NCI-H1092 (cell line): ENCODE measurements around the gene ERRFI1.
"Not testable (repeated sequence)": the region's sequence is repeated elsewhere in the genome, so short reads cannot be mapped to it uniquely, and the experiment has no call there.

Experiments used
- DNase-seq: peaks from one replicate; lab custom pipeline; 2025; lab: John Stamatoyannopoulos, UW

Gene ERRFI1, protein sequence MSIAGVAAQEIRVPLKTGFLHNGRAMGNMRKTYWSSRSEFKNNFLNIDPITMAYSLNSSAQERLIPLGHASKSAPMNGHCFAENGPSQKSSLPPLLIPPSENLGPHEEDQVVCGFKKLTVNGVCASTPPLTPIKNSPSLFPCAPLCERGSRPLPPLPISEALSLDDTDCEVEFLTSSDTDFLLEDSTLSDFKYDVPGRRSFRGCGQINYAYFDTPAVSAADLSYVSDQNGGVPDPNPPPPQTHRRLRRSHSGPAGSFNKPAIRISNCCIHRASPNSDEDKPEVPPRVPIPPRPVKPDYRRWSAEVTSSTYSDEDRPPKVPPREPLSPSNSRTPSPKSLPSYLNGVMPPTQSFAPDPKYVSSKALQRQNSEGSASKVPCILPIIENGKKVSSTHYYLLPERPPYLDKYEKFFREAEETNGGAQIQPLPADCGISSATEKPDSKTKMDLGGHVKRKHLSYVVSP

DNA sequence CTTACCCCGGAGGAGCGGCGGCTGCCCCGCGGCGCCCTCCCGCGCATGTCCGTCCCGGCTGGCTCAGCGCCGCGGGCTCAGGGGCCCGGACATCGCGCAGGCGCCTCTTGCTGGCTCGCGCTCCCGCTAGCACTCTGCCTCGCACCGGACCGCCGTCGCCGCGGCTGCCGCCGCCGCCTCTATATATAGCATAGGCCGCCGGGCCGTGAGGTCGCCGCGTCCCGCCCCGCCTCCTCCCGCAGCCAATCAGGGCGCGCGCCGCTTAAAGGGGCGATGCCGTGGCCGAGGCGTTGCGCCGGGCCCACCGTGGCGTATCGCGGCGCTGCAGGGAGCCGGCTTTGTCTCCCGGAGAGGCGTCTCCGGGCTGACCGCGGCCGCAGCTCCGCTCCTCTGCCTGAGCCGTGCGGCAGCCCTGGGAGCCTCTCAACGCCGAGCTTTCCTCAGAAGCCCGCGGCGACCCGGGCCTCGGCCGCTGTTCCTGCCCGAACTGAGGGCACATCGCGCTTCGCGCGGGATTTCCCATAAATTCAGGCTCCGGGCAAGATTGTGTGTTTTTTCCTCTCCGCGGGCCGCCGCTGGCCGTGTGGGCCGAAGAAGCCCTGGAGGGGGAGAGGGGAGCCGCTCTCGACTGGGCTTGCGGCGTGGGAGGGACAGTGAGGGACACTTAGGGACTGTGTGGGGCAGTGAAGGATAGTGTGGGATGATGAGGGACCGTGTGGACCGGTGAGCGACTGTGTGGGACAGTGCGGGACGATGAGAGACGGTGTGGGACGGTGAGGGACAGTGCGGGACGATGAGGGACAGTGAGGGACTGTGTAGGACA, at the start of gene ERRFI1:
ERRFI1 (minus strand) TSS at position 157 of the 823 bp plus-strand sequence. CDS start 10,690 bp downstream, outside the sequence.
- peak; percentile 91 for DNase-seq

DNA sequence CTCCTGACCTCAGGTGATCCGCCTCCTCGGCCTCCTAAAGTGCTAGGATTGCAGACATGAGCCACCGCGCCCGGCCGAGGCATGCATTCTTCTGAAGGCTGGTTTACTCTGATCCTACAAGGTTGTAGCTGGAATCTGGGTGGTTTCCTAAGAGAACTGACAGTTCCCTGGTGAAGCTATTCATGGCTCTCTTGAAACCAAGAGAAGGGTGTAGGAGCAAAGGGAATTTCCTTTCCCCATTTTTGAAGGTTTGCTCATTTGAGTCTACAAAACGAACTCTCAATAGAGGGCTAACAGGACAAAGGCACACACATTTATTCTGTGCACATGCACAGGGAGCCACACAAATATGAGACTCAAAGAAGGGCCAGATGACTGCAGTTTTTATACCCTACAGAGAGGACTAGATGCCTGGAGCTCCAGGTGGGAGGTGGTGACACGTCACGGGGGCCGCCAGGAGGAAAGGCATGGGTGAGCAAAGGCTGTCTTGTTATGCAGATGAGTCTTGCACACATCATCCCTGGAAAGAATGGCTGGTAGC, 49.5 kb upstream of the ERRFI1 start:
- DNase-seq = no peak

DNA sequence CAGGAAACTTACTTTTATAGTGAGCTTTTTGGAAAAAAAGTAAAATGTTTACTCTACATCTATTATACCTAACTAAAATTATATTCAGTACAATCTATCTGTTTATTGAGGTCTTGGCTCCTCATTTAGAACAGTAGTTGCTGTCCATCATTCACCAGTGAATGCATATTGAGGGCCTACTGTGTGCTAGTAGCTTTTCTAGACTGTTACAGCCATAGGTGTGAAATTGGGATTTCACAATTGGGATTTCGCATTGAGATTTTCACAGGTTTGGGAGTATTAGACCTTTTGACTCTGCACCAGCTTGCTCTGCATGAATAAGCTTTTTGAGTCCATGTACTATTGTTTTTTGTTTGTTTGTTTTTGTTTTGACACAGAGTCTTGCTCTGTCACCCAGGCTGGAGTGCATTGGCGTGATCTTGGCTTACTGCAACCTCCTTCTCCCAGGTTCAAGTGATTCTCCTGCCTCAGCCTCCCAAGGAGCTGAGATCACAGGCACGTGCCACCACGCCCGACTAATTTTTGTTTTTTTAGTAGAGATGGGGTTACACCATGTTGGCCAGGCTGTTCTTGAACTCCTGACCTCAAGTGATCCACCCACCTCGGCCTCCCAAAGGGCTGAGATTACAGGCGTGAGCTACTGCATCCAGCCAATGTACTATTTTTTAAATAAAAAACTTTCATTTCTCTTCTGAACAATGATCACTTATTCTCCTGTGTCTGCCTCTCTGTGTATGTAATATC, 47.2 kb upstream of the ERRFI1 start:
- DNase-seq = no peak

DNA sequence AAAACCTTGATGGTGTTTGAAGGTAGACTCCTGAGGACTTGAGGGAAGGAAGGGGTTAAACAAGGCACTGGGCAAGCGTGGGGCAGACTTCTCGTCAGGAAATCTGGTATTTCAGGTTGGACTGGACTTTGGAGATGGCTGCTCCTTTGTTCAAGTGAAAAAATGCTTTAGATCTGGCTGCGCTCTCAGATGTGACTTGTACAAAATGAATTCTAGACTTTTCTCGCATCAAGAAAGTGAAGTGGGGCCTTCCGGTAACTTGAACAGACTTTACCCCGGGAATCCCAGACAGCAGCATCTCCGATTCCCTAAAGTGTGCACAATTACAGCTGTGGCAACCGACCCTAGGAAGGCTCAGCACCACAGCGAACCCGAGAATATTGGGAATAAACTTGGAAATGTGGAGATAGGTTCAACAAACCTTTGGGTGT, 44.3 kb upstream of the ERRFI1 start:
- DNase-seq = no peak

DNA sequence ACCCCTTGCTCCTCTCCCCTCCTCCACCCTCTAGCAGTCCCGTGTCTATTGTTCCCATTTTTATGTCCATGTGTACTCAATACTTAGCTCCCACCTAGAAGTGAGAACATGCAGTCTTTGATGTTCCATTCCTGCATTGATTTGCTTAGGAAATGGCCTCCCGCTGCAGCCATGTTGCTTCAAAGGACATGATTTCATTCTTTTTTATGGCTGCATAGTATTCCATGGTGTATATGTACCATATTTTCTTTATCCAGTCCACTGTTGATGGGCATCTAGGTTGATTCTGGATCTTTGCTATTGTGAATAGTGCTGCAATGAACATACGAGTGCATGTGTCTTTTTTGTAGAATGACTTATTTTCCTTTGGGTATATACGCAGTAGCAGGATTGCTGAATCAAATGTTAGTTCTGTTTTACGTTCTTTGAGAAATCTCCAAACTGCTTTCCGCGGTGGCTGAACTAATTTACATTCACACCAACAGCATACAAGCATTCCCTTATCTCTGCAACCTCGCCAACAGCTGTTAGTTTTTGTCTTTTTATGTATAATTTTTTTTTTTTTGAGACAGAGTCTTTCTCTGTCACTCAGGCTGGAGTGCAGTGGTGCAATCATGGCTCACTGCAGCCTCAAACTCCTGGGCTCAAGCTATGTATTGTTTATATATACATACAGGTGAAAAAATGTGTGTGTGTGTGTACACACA, 43.7 kb upstream of the ERRFI1 start:
- DNase-seq = not testable (repeated sequence)

DNA sequence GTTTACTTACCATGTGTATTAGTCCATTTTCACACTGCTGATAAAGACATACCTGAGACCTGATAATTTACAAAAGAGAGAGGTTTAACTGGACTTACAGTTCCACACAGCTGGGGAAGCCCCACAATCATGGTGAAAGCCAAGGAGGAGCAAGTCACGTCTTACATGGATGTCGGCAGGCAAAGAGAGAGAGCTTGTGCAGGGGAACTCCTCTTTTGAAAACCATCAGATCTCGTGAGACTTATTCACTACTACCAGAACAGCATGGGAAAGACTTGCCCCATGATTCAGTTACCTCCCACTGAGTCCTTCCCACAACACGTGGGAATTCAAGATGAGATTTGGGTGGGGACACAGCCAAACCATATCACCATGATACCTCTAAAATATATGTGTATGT, 39.3 kb upstream of the ERRFI1 start:
- no peak for DNase-seq

DNA sequence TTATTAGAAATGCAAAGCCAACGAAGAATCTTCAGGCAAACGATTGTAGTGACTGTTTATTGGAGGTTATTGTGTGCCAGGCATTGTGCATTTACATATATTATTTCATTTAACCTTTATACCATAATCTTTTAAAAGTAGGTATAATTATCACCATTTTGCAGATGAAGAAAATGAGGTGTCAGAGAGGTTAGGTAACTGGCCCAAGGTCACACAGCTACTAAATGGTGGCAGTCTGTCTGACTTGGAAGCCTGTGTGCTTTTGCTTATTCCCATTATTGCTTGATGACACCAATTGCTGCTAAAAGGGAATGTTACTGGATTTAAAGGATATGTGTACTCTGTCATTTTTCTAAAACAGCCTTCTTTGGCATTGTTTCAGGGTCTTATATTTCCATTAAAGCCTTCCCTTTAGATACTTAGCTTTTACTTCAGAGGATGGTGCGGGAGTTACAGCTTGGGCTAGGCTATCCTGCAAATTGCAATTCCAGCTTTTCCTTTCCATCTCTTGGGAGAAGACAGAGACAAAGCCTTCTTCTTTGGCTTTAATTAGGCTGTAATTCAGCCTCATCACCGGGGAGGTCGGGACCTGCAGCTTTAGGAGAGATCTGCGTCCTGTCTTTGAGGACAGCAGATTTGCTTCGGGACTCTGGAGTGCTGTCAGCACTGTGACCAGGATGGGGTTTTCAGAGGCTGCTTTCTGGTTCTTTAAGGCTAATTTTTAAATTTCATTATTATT, 37.4 kb upstream of the ERRFI1 start:
- no peak for DNase-seq

DNA sequence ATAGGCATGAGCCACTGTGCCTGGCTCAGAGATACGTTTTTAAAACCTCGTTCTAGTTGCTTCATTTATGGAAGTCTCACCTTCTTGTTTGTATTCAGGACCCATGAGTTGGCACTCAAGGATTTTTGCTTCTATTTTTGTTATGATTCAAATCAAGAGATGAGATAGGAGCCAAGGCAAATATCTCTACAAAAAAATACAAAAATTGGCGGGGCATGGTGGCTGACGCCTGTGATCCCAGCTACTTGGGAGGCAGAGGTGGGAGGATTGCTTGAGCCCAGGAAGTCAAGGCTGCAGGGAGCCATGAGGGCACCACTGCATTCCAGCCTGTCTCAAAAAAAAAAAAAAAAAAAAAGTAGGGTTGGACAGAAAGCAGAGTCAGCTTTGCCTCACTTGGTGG, 36.8 kb upstream of the ERRFI1 start:
- no peak for DNase-seq

DNA sequence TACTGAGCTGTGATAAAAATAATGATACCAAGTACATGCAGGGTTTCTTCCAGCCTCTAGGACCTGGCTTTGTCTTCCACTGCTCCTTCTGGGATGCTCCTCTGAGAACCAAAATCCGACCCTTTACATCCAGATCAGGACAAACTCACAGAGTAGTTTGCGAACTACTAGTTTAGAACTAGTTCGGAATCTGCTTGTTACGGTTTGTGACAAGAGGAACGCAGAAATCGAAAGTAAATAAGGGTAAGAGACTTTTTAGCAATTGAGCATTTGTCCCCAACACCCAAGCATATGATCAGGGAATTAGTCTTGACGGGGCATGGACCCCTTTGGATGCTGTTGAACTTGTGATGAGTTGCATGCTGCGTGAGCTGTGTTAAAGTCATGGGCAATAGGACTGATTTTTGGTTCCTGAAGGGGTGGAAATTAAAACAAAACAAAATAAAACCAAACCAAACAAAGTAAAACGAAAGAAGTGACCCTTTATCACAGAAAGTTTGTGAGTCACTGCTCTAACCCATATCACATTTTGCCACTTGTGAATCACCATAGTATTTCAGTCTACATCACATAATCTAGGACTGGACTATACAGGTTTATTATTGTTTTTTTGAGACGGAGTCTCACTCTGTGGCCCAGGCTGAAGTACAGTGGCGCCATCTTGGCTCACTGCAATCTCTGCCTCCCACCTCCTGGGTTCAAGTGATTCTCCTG, 35.7 kb upstream of the ERRFI1 start:
- no peak for DNase-seq

DNA sequence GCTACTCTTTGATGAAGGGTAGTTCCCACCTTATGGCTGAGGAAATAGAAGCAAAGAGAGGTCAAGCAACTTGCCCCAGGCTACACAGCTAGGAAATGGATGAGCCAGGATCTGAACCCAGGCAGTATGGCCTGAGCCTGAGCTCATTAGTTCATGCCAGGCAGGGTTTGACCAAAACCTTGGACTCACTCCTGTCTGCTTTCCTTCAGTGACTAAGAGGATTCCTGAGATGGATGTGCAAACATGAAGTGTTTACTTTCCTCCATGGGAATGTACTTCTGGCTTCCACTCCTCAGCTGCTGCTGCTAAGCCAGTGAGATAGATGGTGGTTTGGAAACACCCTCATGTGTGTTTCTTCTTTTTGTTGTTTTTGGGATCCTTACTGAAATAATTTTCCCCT, 35.1 kb upstream of the ERRFI1 start:
- no peak for DNase-seq

DNA sequence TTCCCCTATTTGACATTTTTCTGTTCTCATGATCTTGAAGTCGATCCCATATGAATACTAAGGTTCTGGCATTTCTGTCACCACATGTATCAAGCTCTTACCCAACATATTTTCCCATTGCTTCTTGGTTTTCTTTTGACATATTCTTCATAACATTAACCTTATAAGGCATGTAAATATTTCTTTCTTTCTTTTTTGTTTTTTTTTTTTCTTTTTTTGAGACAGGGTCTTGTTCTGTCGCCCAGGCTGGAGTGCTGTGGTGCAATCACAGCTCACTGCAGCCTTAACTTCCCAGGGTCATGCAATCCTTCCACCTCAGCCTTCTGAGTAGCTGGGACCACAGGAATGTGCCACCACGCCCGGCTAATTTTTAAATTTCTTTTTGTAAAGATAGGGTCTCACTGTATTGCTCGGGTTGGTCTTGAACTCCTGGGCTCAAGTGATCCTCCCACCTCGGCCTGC, 33.1 kb upstream of the ERRFI1 start:
- no peak for DNase-seq

DNA sequence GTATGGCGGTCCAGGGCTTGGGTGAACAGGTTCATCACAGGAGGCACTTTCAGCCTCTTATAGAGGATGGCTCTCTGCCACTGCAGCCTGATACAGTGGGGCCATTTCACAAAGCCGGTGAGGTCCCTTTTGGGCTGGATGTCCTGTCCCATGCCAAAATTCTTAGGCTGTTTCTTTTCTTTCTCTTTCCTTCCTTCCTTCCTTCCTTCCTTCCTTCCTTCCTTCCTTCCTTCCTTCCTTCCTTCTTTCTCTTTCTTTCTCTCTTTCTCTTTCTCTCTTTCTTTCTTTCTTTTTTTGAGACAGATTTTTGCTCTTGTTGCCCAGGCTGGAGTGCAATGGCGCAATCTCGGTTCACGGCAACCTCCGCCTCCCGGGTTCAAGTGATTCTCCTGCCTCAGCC, 31.7 kb upstream of the ERRFI1 start:
- not testable (repeated sequence) for DNase-seq

DNA sequence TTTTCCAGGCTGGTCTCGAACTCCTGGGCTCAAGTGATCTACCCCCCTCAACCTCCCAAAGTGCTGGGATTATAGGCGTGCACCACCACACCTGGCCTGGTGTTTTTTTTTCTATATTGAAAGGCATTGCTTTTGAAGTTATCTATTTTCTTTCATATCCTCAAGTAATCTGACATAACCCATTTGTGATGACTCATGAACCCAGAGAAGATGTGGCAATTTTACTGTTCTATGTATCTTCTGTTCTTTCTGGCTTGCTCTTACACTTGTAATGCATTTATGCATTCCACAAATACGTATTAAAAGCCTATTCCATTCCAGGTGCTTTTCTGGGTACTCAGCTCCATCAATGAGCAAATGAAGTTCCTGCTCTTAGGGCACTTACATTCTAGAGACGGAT, 29.9 kb upstream of the ERRFI1 start:
- no peak for DNase-seq

DNA sequence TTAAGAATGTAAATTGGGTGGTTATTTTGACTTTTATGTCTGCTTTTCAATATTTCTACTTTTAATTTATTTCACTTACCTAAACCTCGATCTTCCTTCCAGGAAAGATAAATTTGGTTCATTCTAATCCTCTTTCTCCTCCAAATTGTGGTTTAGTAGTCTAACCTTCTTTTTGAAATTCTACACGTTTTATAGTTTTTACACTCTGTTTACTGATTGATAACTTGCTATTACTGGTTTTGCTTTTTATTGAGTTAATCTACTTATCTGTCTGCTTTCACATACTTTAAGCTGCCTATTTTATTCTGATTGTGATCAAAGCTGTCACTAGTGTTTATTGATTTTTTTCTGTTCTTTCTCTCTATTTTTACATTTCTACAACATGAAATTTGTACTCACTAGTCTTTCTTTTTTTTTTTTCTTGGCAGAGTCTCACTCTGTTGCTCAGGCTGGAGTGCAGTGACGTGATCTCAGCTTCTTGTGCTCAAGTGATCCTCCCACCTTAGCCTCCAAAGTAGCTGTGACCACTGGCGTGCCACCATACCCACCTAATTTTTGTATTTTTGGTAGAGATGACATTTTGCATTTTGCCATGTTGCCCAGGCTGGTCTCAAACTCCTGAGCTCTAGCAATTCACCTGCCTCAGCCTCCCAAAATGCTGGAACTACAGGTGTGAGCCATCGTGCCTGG, 27.9 kb upstream of the ERRFI1 start:
- DNase-seq = no peak

DNA sequence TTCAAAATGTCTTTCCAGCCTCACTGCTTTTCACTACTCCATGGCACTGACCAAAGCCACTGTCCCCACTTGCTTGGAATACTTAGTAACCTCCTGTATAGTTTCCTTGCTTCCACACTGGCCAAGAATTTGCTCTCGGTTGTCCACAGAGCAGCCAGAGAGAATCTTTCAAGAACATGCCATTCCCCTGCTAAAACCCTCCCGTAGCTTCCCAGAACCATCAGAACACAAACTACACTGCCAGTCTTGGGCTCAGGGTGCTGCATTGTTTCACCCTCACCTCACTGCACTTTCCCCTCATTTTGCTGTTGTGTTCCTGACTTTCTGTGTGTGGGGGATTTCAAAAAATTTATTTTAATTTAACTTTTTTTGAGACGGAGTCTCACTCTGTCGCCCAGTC, 25.5 kb upstream of the ERRFI1 start:
- no peak for DNase-seq

DNA sequence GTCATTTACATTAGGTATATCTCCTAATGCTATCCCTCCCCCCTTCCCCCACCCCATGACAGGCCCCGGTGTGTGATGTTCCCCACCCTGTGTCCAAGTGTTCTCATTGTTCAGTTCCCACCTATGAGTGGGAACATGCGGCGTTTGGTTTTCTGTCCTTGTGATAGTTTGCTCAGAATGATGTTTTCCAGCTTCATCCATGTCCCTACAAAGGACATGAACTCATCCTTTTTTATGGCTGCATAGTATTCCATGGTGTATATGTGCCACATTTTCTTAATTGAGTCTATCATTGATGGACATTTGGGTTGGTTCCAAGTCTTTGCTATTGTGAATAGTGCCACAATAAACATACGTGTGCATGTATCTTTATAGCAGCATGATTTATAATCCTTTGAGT, 23.1 kb upstream of the ERRFI1 start:
- not testable (repeated sequence) for DNase-seq

DNA sequence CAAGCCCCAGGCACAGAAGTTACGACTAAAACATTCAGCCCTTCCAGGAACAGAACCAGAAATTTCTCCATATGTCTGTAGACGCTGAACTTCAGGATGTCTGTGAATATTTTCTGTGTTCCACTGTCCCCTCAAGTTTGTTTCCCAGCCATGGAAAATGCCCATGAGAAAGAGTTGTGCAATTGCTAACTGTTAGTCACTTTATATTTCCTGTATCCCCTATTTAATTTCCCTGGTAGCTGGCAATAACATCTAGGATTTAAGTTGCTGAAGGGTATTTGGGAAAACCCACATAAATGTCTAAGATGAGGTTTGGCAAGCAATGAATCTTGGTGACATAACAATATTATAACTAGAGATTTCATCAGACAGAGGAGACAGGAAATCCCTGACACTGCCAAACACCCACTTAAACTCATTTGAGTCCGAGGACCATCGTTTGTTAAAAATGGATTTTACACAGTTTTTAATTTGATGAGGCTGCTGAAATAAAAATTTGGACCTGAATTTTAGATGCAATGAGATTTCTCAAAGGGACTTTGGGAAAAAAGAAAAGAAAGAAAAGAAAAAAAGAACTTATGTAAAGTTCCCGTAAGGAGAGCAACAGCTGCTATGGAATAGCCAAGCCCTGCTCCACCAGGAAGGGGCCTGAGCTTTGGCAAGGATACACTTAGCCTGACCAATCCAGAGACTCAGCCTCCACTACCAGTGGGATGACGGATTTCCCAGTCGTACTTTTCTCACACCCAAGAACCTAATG, 21.8 kb upstream of the ERRFI1 start:
- no peak for DNase-seq

DNA sequence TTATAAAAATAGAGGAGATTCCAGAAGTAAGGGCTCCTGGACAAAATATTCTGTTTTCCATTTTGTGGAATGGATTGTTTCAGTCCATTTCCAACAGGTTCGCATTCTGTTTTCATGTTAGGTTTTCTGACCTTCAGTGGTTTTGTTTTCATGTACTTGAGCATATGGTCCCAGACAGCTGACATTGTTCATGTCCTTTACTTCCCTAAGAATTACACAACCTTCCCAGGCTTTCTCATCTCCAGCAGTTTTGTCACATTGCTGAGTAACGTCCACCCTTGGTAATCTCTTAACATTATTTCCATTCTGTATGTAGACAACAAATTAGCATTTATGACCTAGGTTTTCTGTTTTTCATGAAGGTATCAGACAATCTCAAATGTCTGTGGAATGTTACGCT, 21.0 kb upstream of the ERRFI1 start:
- no peak for DNase-seq

DNA sequence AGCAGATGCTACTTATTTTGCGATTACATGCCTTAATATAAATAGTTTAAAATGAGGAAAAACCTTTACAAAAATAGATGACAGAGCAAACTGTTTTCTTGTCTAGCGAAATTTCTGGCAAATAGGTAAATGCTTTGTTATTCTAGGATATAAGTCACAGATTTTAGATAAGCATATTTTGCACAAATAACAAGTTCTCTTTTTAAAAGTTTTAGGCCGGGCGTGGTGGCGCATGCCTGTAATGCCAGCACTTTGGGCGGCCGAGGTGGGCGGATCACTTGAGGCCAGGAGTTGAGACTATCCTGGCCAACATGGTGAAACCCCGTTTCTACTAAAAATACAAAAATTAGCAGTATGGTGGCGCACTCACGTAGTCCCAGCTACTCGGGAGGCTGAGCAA, 20.3 kb upstream of the ERRFI1 start:
- no peak for DNase-seq
